AG04449 (cell line): ENCODE results near the gene HIPK1.
"Not testable (repeated sequence)": the region's sequence is repeated elsewhere in the genome, so short reads cannot be mapped to it uniquely, and the experiment has no call there.

Experiments used
- CTCF ChIA-PET: fragments of 350-600 bp; formaldehyde crosslinking; extraction: SDS; loops from one replicate; lab custom pipeline; 2021; ENCODE audit warnings: antibody characterized with exemption; lab: Yijun Ruan, JAX
- POLR2A ChIA-PET: fragments of 400-600, 350-600 bp; formaldehyde crosslinking; extraction: SDS; loops from one replicate; lab custom pipeline; 2020; ENCODE audit warnings: antibody characterized with exemption, inconsistent platforms; lab: Yijun Ruan, JAX
- DNase-seq: peaks from one replicate; pipeline ENCODE4 v3.0.0-alpha.2; 2010; ENCODE audit warnings: low read depth, low spot score
- H3K4me3 ChIP-seq: 2 replicates; pipeline ENCODE4 v1.5.1; 2011; ENCODE audit warnings: low read depth, mild to moderate bottlenecking, control low read depth, low read length
- TF ChIP-seq, protein P1 (sequence below): IDR thresholded peaks from one replicate; pipeline ENCODE4 v1.5.1; 2011; ENCODE audit warnings: mild to moderate bottlenecking, moderate library complexity, low read length, control low read depth, inconsistent platforms; ENCODE audit not compliant: insufficient read depth; ENCODE audit errors: missing control alignments

The HIPK1 gene

DNA sequence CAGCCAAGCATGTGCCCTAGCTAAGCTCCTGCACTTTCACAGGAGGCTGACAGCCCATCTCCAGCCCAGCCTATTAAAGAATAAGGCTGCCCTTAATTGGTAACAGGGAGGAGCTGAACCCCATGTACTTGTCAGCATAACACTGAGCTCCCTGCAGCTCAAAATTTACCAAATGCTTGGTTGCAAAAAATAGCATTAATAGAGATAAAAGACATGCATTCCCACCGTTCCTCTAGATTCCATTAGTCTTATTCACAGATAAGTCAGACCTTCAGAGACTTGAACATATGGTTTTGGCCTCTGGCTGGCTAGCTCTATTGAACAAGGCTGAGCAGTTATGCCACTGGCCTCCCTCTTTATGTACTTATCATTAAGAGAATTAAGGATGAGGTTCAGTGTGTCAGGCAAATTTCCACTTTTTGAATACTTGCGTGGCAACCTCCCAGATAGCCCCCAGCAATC is 79.4 kb downstream of the HIPK1 start:
- no peak overlapping the region for H3K4me3 ChIP-seq
- ChIA-PET POLR2A (no interaction called here), CTCF (interaction anchor here (2.0 to 2.1 kb wide), 2 partner anchors 26 to 338 kb away, joined by 6 to 8 read pairs; no protein-coding TSS in a partner anchor)
- DNase-seq, result no peak
- TF ChIP-seq, protein P1, sequence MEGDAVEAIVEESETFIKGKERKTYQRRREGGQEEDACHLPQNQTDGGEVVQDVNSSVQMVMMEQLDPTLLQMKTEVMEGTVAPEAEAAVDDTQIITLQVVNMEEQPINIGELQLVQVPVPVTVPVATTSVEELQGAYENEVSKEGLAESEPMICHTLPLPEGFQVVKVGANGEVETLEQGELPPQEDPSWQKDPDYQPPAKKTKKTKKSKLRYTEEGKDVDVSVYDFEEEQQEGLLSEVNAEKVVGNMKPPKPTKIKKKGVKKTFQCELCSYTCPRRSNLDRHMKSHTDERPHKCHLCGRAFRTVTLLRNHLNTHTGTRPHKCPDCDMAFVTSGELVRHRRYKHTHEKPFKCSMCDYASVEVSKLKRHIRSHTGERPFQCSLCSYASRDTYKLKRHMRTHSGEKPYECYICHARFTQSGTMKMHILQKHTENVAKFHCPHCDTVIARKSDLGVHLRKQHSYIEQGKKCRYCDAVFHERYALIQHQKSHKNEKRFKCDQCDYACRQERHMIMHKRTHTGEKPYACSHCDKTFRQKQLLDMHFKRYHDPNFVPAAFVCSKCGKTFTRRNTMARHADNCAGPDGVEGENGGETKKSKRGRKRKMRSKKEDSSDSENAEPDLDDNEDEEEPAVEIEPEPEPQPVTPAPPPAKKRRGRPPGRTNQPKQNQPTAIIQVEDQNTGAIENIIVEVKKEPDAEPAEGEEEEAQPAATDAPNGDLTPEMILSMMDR, result no peak

DNA sequence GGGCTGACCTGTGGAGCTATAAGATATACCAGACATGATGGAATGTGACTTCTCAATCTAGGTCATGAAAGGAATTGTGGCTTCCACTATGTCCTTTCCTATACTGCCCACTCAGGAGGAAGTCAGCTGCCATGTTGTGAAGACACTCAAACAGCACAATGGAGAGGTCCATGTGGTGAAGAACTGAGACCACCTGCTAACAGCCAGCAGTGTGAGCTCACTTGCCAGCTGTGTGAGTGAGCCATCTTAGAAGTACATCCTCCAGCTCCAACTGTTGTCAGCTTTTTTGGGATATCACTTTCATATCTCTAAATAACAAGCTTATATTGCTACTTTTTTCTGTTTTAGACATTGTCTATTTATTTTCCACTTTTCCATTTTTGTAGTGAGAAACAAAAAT is 79.9 kb downstream of the HIPK1 start:
- ChIA-PET POLR2A (no interaction called here), CTCF (interaction anchor here (2.0 to 2.1 kb wide), 2 partner anchors 25 to 337 kb away, joined by 6 to 8 read pairs; no protein-coding TSS in a partner anchor)
- TF ChIP-seq, protein P1, result no peak
- DNase-seq, result no peak
- H3K4me3 ChIP-seq, result no peak overlapping the region

DNA sequence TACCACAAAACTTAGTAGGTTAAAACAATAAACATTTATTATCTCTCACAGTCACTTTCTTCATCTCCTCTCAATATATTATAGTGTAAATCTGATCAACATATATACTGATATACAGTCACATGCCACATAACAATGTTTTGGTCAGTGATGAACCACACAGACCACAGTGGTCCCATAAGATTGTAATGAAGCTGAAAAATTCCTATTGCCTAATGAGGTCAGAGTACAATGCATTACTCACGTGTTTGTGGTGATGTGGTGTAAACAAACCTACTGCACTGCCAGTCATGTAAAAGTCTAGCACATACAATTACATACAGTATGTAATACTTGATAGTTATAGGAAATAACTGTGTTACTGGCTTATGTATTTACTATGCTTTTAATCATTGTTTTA is 80.3 kb downstream of the HIPK1 start:
- ChIA-PET POLR2A (no interaction called here), CTCF (interaction anchor here (0.6 to 2.1 kb wide), 5 partner anchors 8 to 337 kb away, joined by 3 to 8 read pairs (median 4); no protein-coding TSS in a partner anchor)
- TF ChIP-seq, protein P1, result no peak
- no peak overlapping the region for H3K4me3 ChIP-seq
- no peak for DNase-seq

DNA sequence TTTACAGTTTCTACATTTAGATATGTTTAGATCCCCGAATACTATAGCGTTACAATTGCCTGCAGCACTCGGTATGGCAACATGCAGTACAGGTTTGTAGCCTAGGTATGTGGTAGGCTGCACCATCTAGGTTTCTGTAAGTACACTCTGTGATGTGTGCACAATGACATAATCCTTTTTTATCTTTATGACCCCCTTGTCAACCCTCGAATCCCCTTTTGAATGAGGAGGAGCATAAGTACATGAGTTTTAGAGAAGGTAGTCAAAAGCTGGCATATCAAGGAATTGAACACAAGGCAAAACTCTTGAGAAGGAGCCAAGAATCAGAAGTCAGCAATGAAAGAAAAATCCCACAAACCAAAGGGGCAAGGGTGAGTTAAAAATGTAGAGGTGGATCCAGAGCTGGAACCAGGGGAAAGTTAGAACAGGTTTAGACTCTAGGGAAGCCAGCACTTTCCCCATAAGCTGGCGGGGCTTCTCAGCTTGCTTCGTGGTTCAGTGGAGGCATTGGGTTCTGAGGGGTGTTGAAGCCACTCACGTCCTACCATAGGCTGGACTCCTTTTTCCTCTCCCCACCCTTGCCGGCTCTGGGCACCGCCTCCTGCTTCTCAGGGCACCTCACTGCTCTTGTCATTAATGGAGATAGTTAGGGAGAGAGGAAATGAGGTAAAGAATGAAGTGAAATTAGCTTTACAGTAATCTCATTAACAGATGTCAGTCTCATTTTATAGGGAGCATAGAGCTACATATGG is 81.5 kb downstream of the HIPK1 start:
- no peak for DNase-seq
- ChIA-PET POLR2A (no interaction called here), CTCF (interaction anchor here (1.5 to 2.0 kb wide), 2 partner anchors 24 to 61 kb away, joined by 4 to 6 read pairs; no protein-coding TSS in a partner anchor)
- TF ChIP-seq, protein P1, result no peak
- H3K4me3 ChIP-seq, result no peak overlapping the region

DNA sequence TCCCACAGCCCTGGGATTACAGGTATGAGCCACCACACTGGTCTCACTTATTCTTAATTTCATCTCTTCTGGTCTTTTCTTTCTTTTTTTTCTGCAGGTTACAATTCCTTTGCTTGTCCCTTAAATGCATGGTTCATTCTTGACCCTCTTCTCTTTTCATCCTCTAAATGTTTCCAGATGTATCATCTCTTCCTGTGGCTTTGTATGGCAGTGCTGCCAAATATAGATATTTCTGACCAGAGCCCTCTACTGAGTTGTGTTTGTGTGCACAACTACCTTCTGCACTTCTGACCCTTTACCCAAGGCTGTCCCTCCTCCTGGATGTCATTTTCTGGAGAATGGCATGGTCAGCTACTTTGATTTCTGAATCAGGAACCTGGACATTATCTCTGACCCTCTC is 82.7 kb downstream of the HIPK1 start:
- no peak overlapping the region for H3K4me3 ChIP-seq
- ChIA-PET CTCF (interaction anchor here (1.5 kb wide), 1 partner anchor 62 kb away, joined by 4 read pairs; no protein-coding TSS in a partner anchor), POLR2A (no interaction called here)
- no peak for DNase-seq
- TF ChIP-seq, protein P1, result no peak

DNA sequence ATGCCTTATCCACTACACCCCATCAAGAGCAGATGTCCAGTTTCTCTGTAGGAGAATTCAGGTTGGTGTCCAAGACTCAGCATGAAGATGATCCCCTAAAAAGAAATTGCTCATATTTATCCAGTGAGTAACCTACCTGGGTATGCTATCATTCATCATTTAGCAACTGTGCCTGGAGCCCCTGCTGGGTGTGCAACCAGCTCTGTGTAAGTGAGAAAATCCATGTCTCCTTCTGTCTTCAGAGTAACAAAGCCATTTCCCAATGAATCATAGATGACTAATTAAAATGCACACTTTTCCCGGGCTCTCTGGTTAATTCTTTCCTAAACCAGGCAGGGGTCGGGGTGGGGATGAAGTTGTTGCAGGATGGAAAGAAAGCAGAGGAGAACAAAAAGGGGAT is 86.0 kb downstream of the HIPK1 start:
- DNase-seq, result no peak
- ChIA-PET POLR2A (no interaction called here), CTCF (no interaction called here)
- no peak overlapping the region for H3K4me3 ChIP-seq
- TF ChIP-seq, protein P1, result no peak

DNA sequence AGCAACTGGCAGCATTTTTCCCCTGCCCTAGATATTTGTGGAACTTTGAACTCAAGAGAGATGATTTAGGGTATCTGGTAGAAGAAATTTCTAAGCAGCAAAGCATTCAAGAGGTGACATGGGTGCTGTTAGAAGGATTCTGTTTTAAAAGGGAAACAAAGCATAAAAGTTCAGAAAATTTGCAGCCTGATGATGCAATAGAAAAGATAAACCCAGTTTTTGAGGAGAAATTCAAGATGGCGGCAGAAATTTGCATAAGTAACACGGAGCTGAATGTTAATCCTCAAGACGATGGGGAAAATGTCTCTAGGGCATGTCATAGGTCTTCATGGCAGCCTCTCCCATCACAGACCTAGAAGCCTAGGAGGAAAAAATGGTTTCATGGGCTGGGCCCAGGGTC is 90.6 kb downstream of the HIPK1 start:
- DNase-seq, CTCF ChIA-PET, POLR2A ChIA-PET, H3K4me3 ChIP-seq: not testable (repeated sequence)
